Measurements from ENCODE around the gene DLGAP1.

Gene DLGAP1

DNA sequence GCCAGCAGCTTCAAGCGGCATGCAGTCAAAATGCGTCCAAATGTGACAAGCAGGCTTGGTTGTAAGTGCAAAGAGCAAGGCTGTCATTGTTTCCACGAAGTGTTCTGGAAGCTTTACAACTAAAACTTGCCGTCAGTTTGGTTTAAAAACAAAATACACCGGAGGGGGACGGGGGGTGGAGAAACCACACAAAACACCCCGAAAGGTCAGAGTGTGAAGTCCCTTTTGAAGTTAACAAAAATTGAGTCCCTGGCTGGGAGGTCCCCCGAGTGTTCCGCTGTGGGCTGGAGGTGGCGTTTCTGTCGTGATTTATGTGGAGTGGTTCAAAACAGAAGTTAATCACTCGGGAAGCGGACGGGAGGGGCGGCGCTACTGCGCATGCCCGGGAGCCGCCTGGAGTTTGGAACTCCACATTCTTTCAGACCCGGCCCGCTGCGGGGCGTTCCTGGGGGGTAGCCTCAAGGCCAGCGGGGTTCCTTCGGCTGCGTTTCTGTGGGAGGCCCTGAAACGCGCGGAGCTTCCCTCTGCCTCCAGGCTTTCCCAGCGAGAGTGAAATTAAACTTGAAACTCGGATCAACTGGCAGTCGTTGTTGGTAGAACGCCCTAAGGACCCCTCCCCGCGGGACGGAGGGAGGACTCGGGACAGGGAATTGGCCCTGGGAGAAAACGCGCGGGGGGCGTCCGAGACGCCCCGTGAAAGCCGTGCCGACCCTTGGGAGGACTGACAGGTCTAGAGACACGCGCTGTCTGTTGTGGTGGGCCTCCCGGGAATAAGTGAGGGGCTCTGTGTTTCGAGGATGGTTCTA, 1003.7 kb downstream of the DLGAP1 start (continued):
- no peak for TF ChIP-seq REST (tag by site-specific recombination; IDR thresholded peaks at IDR 0.05)
- no peak for TF ChIP-seq ZNF830 (tag by site-specific recombination; IDR thresholded peaks at IDR 0.05; ENCODE audit: low read depth)
- TF ChIP-seq ZNF433 (tag by site-specific recombination; IDR thresholded peaks at IDR 0.05; ENCODE audit: low read depth): no peak
- TF ChIP-seq, protein P1, sequence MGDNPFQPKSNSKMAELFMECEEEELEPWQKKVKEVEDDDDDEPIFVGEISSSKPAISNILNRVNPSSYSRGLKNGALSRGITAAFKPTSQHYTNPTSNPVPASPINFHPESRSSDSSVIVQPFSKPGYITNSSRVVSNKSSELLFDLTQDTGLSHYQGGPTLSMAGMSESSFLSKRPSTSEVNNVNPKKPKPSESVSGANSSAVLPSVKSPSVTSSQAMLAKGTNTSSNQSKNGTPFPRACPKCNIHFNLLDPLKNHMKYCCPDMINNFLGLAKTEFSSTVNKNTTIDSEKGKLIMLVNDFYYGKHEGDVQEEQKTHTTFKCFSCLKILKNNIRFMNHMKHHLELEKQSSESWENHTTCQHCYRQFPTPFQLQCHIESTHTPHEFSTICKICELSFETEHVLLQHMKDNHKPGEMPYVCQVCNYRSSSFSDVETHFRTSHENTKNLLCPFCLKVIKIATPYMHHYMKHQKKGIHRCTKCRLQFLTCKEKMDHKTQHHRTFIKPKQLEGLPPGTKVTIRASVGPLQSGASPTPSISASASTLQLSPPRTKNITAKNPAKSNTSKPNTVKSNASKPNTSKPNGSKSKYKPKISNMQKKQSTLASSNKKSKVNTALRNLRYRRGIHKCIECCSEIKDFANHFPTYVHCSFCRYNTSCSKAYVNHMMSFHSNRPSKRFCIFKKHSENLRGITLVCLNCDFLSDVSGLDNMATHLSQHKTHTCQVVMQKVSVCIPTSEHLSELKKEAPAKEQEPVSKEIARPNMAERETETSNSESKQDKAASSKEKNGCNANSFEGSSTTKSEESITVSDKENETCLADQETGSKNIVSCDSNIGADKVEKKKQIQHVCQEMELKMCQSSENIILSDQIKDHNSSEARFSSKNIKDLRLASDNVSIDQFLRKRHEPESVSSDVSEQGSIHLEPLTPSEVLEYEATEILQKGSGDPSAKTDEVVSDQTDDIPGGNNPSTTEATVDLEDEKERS (tag by site-specific recombination; IDR thresholded peaks at IDR 0.05): no peak
- no peak for TF ChIP-seq ZNF221 (tag by site-specific recombination; IDR thresholded peaks at IDR 0.05; ENCODE audit: borderline replicate concordance)
- 0 out of 2 replicates have a peak, but pooled peaks have one; percentile 35 for TF ChIP-seq ZNF24 (tag by site-specific recombination; IDR thresholded peaks at IDR 0.05)
- no peak for TF ChIP-seq GFI1B (tag by site-specific recombination; IDR thresholded peaks at IDR 0.05)
- TF ChIP-seq ZSCAN30 (tag by site-specific recombination; IDR thresholded peaks at IDR 0.05): 0 out of 2 replicates have a peak, but pooled peaks have one; percentile 7
- TF ChIP-seq ZNF112 (tag by site-specific recombination; IDR thresholded peaks at IDR 0.05): no peak
- no peak for TF ChIP-seq ZNF10 (tag by site-specific recombination; IDR thresholded peaks at IDR 0.05)
- no peak for TF ChIP-seq ZNF837 (tag by site-specific recombination; IDR thresholded peaks at IDR 0.05)
- TF ChIP-seq ATF2 (tag by site-specific recombination; IDR thresholded peaks at IDR 0.05; ENCODE audit: low read depth): no peak
- TF ChIP-seq OSR2 (tag by site-specific recombination; IDR thresholded peaks at IDR 0.05): peak; percentile 76
- no peak for TF ChIP-seq ZNF701 (tag by site-specific recombination; IDR thresholded peaks at IDR 0.05)
- TF ChIP-seq, protein P2, sequence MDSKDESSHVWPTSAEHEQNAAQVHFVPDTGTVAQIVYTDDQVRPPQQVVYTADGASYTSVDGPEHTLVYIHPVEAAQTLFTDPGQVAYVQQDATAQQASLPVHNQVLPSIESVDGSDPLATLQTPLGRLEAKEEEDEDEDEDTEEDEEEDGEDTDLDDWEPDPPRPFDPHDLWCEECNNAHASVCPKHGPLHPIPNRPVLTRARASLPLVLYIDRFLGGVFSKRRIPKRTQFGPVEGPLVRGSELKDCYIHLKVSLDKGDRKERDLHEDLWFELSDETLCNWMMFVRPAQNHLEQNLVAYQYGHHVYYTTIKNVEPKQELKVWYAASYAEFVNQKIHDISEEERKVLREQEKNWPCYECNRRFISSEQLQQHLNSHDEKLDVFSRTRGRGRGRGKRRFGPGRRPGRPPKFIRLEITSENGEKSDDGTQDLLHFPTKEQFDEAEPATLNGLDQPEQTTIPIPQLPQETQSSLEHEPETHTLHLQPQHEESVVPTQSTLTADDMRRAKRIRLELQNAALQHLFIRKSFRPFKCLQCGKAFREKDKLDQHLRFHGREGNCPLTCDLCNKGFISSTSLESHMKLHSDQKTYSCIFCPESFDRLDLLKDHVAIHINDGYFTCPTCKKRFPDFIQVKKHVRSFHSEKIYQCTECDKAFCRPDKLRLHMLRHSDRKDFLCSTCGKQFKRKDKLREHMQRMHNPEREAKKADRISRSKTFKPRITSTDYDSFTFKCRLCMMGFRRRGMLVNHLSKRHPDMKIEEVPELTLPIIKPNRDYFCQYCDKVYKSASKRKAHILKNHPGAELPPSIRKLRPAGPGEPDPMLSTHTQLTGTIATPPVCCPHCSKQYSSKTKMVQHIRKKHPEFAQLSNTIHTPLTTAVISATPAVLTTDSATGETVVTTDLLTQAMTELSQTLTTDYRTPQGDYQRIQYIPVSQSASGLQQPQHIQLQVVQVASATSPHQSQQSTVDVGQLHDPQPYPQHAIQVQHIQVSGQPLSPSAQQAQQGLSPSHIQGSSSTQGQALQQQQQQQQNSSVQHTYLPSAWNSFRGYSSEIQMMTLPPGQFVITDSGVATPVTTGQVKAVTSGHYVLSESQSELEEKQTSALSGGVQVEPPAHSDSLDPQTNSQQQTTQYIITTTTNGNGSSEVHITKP (tag by site-specific recombination; IDR thresholded peaks at IDR 0.05): peak; percentile 8
- no peak for TF ChIP-seq ZNF184 (tag by site-specific recombination; IDR thresholded peaks at IDR 0.05)
- TF ChIP-seq ZNF133 (tag by site-specific recombination; IDR thresholded peaks at IDR 0.05): no peak
- peak; percentile 20 for TF ChIP-seq ZBTB26 (tag by site-specific recombination; optimal IDR thresholded peaks at IDR 0.05)
- TF ChIP-seq ZNF707 (tag by site-specific recombination; IDR thresholded peaks at IDR 0.05): no peak
- no peak; the same call in 1 of the 2 replicates for TF ChIP-seq ZNF561 (tag by site-specific recombination; IDR thresholded peaks at IDR 0.05; ENCODE audit: borderline replicate concordance)
- TF ChIP-seq BCL11B (tag by site-specific recombination; IDR thresholded peaks at IDR 0.05; ENCODE audit: low read depth): peak; percentile 24; the same call in 1 of the 2 replicates
- TF ChIP-seq ZNF211 (tag by site-specific recombination; IDR thresholded peaks at IDR 0.05; ENCODE audit: low read depth): no peak
- TF ChIP-seq, protein P3, sequence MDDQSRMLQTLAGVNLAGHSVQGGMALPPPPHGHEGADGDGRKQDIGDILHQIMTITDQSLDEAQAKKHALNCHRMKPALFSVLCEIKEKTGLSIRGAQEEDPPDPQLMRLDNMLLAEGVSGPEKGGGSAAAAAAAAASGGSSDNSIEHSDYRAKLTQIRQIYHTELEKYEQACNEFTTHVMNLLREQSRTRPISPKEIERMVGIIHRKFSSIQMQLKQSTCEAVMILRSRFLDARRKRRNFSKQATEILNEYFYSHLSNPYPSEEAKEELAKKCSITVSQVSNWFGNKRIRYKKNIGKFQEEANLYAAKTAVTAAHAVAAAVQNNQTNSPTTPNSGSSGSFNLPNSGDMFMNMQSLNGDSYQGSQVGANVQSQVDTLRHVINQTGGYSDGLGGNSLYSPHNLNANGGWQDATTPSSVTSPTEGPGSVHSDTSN (CRISPR knock-in tag; IDR thresholded peaks at IDR 0.05): no peak
